ENCODE results near the gene TTBK1.

The TTBK1 gene

DNA sequence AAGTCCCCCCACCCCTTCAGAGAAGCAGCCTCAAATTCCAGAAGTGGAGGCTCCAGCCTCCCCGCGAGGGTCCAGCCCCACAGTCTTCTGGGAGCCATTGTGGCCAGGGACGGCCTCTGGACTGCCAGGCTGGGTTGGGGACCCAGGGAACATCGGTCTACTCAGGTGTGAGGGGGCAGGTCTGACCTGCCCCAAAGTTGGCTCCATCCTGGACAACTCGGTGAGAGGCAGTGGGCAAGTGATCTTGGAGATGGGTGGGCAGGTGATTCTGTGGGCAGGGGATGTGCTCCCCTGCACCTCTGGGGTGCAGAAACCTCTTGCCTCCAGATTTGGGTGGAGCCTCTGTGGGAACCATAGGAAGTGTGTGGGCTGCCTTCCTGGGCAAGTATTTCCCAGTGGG is 42.6 kb downstream of the TTBK1 start:
- Histone ChIP-seq H3K4me3 (ENCODE audit: low read length) (no peak overlapping the region), H3K9me3 (ENCODE audit: control insufficient read depth, low read length) (no peaks in the 10 kb centered on the region), H3K4me1 (ENCODE audit: control insufficient read depth, insufficient read depth, low read length) (no peaks in the 10 kb centered on the region), H3K36me3 (ENCODE audit: control insufficient read depth, insufficient read depth, low read length, severe bottlenecking) (no peaks in the 10 kb centered on the region), H3K27me3 (replicated peaks; ENCODE audit: control insufficient read depth, insufficient read depth, low read length) (peaks cover 39% of the 10 kb centered on the region), H3K9ac (ENCODE audit: low read length) (no peak overlapping the region)
- DNase-seq (ENCODE audit: low read depth) = no peak

DNA sequence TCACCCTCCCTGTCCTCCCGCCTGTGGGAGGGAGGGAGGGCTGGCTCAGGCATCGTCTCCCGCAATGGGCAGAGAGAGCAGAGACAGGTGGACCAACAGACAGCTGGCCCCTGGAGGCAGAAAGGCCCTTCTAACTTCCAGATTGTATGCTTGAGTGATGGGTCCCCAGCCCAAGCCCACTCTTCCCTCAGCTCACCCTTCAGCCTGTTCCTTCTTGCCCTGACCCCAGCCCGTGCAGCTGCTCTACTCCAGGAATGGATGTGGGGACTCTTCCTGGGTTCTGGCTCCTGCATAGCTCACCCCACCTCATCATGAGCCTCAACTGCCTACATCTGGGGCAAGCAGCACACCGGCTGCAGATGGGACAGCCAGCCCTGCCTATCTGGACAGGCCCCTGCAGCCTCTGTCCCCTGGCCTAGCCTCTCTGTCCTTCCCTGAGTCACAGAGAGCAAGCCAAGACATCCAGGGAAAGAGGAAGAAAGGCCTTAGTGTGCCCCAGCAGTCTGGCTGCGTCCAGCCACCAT is 43.2 kb downstream of the TTBK1 start:
- no peak for DNase-seq (ENCODE audit: low read depth)
- no peaks in the 10 kb centered on the region for H3K36me3 ChIP-seq (ENCODE audit: control insufficient read depth, insufficient read depth, low read length, severe bottlenecking)

DNA sequence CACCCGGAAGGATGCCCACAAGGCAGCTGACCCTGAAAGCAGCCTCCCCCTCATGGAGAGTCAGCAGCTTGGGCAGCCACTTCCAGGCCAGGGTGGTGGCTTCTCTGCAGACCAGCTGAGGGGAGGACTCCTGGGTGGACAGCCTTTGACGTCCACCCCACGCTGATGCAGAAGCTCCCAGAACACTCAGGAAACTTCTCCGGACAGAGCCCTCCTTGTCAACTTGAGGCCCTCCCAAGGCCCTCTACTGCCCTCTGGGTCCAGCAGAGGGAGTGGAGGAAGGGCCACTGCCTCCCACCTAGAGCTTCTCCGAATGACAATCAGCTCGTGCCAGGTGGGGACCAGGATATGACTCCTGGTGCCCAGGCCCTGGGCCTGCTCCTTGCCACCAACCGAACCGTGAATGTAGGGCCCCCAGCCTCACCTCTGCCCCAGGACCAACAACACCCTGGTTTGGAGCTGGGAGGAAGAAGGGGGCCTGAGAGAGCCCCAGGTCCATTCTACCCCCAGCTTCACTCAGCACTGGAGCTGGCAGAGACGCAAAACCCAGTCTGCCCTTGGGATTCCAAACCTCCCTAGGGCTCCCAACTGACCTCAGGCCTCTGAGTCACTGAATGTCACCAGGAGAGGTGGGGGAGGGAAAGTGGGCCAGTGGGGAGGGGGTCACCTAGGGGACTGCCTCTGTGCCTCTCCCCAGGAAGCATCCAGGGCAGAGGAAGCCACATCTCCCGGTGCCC is 43.9 kb downstream of the TTBK1 start:
- Histone ChIP-seq H3K36me3 (ENCODE audit: control insufficient read depth, insufficient read depth, low read length, severe bottlenecking) (no peaks in the 10 kb centered on the region), H3K9ac (ENCODE audit: low read length) (no peak overlapping the region), H3K27me3 (replicated peaks; ENCODE audit: control insufficient read depth, insufficient read depth, low read length) (peaks cover 30% of the 10 kb centered on the region), H3K9me3 (ENCODE audit: control insufficient read depth, low read length) (no peaks in the 10 kb centered on the region), H3K4me3 (ENCODE audit: low read length) (no peak overlapping the region), H3K4me1 (ENCODE audit: control insufficient read depth, insufficient read depth, low read length) (no peaks in the 10 kb centered on the region)
- DNase-seq (ENCODE audit: low read depth) = no peak

More for the DNA sequence above, 43.2 kb downstream of the TTBK1 start:
- Histone ChIP-seq H3K9ac (ENCODE audit: low read length) (no peak overlapping the region), H3K4me3 (ENCODE audit: low read length) (no peak overlapping the region), H3K4me1 (ENCODE audit: control insufficient read depth, insufficient read depth, low read length) (no peaks in the 10 kb centered on the region), H3K27me3 (replicated peaks; ENCODE audit: control insufficient read depth, insufficient read depth, low read length) (peaks cover 36% of the 10 kb centered on the region), H3K9me3 (ENCODE audit: control insufficient read depth, low read length) (no peaks in the 10 kb centered on the region)

DNA sequence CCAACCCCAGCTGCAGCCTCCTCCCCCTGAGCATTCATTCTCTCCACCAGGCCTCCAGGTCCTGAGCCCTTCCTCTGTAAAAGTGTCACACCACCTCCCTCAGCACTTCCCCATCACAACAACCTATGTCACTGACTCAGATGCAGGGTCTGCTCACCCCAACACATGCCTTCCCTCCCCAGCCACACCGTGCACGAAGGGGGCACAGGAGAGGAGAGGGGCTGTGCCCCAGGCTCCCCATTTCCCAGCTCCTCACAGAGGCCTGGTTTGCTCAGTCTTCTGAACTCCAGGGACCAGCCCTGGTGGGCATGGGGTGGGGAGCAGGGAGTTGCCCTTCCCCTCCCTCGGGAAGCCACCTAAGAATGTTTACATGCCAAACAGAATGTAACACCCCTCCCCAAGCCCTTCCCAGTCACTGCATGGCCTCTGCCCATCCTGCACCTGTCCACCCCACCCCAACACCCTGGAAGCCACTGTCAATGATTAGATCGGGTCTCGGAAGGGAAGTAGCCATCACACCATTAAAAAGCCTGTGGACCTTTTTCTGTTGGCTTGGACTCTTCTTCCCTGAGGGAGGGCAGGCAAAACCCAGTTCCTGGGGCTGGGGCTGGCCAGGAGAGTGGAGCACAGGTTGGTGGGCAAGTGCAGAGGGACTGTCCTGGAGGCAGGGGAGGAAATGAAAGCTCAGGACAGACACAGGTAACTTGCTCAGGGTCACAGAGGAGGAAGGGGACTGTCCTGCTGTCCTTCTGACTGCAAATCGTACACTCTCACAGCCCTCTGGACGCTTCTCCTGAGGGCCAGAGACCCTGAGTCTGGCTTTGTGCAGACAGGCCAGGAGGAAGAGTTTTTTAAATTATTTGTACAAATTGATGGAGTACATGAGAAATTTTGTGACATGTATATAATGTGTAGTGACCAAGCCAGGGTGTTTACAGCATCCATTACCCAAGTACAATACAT is 44.7 kb downstream of the TTBK1 start:
- Histone ChIP-seq H3K27me3 (replicated peaks; ENCODE audit: control insufficient read depth, insufficient read depth, low read length) (peaks cover 22% of the 10 kb centered on the region), H3K36me3 (ENCODE audit: control insufficient read depth, insufficient read depth, low read length, severe bottlenecking) (no peaks in the 10 kb centered on the region), H3K9me3 (ENCODE audit: control insufficient read depth, low read length) (no peaks in the 10 kb centered on the region), H3K4me1 (ENCODE audit: control insufficient read depth, insufficient read depth, low read length) (no peaks in the 10 kb centered on the region), H3K4me3 (ENCODE audit: low read length) (no peak overlapping the region), H3K9ac (ENCODE audit: low read length) (no peak overlapping the region)
- DNase-seq (ENCODE audit: low read depth) = no peak

DNA sequence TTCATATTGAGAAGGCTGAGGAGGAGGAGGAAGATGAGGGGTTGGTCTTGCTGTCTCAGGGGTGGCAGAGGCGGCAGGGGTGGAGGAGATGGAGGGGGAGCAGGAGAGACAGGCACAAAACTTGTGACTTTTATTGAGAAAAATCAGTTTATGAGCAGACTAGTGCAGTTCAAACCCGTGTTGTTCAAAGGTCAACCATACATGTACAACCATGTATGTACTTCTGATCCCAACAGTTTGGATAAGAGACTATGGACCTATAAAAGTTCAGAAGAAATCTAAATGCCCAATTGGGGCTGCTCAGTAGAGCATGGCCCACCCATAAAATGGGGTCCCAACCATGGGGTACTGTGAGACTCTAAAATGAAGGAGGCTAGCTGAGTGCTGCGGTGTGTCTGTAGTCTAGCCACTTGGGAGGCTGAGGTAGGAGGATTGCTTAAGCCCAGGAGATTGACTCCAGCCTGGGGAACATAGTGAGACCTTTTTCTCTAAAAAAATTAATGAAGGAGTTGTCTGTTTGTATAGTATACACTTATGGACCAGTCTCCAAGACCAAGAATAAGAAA is 47.1 kb downstream of the TTBK1 start:
- no peak overlapping the region for H3K4me3 ChIP-seq (ENCODE audit: low read length)
- H3K4me1 ChIP-seq (ENCODE audit: control insufficient read depth, insufficient read depth, low read length) = no peaks in the 10 kb centered on the region
- H3K9me3 ChIP-seq (ENCODE audit: control insufficient read depth, low read length) = no peaks in the 10 kb centered on the region
- H3K36me3 ChIP-seq (ENCODE audit: control insufficient read depth, insufficient read depth, low read length, severe bottlenecking) = no peaks in the 10 kb centered on the region
- peaks cover 30% of the 10 kb centered on the region for H3K27me3 ChIP-seq (replicated peaks; ENCODE audit: control insufficient read depth, insufficient read depth, low read length)
- DNase-seq (ENCODE audit: low read depth) = no peak
- no peak overlapping the region for H3K9ac ChIP-seq (ENCODE audit: low read length)

DNA sequence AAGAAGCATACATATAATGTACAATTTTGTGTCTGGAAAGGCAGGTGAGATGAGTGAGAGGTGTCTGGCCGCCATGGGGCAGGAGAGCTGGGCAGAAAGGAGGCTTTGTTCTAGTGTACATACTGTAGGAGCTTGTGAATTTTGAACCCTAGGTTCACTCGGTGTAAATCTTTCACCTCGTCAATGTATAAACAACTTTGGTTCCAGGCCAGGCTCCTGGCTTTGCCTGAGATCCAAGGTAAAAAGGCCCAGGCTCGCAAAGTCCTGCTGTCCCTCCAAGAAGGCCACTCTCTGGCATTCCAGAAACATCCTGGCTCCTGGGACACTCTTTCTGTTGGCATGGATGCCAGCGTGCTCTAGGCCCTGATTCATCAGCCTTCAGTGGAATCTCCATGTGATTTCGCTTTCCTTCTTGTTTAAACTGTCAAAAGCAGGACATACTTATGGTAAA is 47.6 kb downstream of the TTBK1 start:
- Histone ChIP-seq H3K27me3 (replicated peaks; ENCODE audit: control insufficient read depth, insufficient read depth, low read length) (peaks cover 28% of the 10 kb centered on the region), H3K9me3 (ENCODE audit: control insufficient read depth, low read length) (no peaks in the 10 kb centered on the region), H3K9ac (ENCODE audit: low read length) (no peak overlapping the region), H3K36me3 (ENCODE audit: control insufficient read depth, insufficient read depth, low read length, severe bottlenecking) (no peaks in the 10 kb centered on the region), H3K4me1 (ENCODE audit: control insufficient read depth, insufficient read depth, low read length) (no peaks in the 10 kb centered on the region), H3K4me3 (ENCODE audit: low read length) (no peak overlapping the region)
- no peak for DNase-seq (ENCODE audit: low read depth)

DNA sequence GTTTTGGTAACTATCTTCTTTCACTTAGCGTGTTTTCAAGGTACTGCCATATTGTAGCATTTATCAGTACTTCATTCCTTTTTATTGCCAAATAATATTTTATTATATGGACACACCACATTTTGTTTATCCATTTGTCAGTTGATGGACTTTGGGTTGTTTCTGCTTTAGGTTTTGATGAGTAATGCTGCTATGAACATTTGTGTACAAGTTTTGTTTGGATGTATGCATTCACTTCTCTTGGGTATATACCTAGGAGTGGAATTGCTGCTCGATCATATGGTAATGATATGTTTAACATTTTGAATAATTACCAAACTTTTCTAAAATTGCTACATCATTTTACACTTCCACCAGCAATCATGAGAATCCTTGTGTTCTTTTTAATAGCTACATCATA is 48.4 kb downstream of the TTBK1 start:
- H3K9me3 ChIP-seq (ENCODE audit: control insufficient read depth, low read length) = no peaks in the 10 kb centered on the region

DNA sequence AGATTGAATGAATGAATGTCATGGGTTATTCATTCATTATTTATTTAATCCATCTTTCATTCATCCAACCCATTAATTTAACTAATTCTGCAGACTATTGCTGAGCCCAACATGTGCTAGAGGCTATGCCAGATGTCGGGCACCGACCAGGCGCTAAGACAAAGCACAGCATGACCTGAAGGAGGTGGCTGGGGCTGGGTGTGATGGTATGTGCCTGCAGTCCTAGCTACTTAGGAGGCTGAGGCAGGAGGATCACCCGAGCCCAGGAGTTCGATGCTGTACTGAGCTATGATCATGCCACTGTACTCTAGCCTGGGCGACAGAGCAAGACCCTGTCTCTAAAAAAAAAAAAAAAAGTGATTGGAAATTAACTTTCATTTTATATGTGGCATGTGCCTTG is 49.1 kb downstream of the TTBK1 start:
- H3K27me3 ChIP-seq (replicated peaks; ENCODE audit: control insufficient read depth, insufficient read depth, low read length) = peaks cover 28% of the 10 kb centered on the region
- no peaks in the 10 kb centered on the region for H3K9me3 ChIP-seq (ENCODE audit: control insufficient read depth, low read length)
- no peak overlapping the region for H3K9ac ChIP-seq (ENCODE audit: low read length)
- no peaks in the 10 kb centered on the region for H3K4me1 ChIP-seq (ENCODE audit: control insufficient read depth, insufficient read depth, low read length)
- no peak overlapping the region for H3K4me3 ChIP-seq (ENCODE audit: low read length)
- DNase-seq (ENCODE audit: low read depth) = no peak
- H3K36me3 ChIP-seq (ENCODE audit: control insufficient read depth, insufficient read depth, low read length, severe bottlenecking) = no peaks in the 10 kb centered on the region

More for the DNA sequence above, 48.4 kb downstream of the TTBK1 start:
- Histone ChIP-seq H3K4me1 (ENCODE audit: control insufficient read depth, insufficient read depth, low read length) (no peaks in the 10 kb centered on the region), H3K9ac (ENCODE audit: low read length) (no peak overlapping the region), H3K27me3 (replicated peaks; ENCODE audit: control insufficient read depth, insufficient read depth, low read length) (peaks cover 24% of the 10 kb centered on the region), H3K4me3 (ENCODE audit: low read length) (no peak overlapping the region), H3K36me3 (ENCODE audit: control insufficient read depth, insufficient read depth, low read length, severe bottlenecking) (no peaks in the 10 kb centered on the region)
- DNase-seq (ENCODE audit: low read depth) = no peak

DNA sequence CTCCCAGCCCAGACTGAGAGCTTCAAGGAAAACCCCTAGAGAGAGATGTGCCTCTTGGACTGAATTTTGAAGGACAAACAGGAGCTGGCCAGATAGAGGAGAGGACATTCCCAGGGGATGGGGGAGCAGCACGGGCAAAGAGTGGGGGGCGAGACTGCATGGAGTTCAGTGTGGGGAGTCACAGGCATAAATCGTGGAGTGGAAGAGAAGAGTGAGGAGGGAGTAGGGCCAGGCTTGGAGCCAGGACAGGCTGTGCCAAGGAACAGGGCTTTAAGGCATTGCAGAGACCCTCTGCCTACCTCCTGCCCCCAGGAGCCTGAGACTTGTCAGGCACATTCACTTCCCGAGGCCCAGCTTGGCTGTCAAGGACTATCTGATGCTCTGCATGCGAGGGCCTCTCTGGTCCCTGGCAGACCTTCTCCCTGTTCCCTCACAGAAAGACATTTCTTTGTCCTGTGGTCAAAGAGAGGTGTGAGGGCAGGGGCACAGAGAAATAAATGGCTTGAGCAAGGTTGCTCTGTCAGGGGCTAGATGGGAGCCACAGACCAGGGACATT is 49.6 kb downstream of the TTBK1 start:
- Histone ChIP-seq H3K36me3 (ENCODE audit: control insufficient read depth, insufficient read depth, low read length, severe bottlenecking) (no peaks in the 10 kb centered on the region), H3K9ac (ENCODE audit: low read length) (no peak overlapping the region), H3K4me3 (ENCODE audit: low read length) (no peak overlapping the region), H3K27me3 (replicated peaks; ENCODE audit: control insufficient read depth, insufficient read depth, low read length) (peaks cover 28% of the 10 kb centered on the region), H3K9me3 (ENCODE audit: control insufficient read depth, low read length) (no peaks in the 10 kb centered on the region), H3K4me1 (ENCODE audit: control insufficient read depth, insufficient read depth, low read length) (no peaks in the 10 kb centered on the region)
- DNase-seq (ENCODE audit: low read depth) = no peak

DNA sequence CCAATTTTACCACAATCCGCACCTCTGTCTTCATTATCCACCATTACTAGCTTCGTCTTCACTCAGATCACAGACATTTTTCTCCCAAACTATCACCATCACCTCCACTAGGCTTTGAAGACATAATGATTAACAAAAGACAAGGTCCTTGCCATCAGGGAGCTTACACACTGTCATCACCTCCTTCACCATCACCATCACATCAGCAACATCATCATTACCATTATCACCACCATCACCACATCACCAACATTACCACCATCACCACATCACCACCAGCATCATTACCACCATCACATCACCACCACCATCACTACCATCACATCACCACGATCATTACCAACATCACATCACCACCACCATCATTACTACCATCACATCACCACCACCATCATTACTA is 50.4 kb downstream of the TTBK1 start:
- no peak overlapping the region for H3K9ac ChIP-seq (ENCODE audit: low read length)
- no peaks in the 10 kb centered on the region for H3K36me3 ChIP-seq (ENCODE audit: control insufficient read depth, insufficient read depth, low read length, severe bottlenecking)
- no peaks in the 10 kb centered on the region for H3K9me3 ChIP-seq (ENCODE audit: control insufficient read depth, low read length)
- no peak overlapping the region for H3K4me3 ChIP-seq (ENCODE audit: low read length)
- peaks cover 31% of the 10 kb centered on the region for H3K27me3 ChIP-seq (replicated peaks; ENCODE audit: control insufficient read depth, insufficient read depth, low read length)
- no peak for DNase-seq (ENCODE audit: low read depth)
- H3K4me1 ChIP-seq (ENCODE audit: control insufficient read depth, insufficient read depth, low read length) = no peaks in the 10 kb centered on the region

DNA sequence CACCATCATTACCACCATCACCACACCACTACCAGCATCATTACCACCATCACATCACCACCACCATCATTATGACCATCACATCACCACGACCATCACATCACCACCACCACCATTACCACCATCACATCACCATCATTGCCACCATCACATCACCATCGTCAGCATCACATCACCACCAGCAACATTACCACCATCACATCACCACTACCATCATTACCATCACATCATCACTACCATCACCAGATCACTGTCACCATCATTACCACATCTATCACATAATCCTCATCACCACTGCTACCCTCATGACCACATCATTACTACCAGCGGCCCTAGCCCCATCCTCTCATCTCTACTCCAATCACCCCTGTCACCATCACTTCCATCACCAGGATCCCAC is 51.3 kb downstream of the TTBK1 start:
- H3K9me3 ChIP-seq (ENCODE audit: control insufficient read depth, low read length) = no peaks in the 10 kb centered on the region
- no peak overlapping the region for H3K4me3 ChIP-seq (ENCODE audit: low read length)
- no peaks in the 10 kb centered on the region for H3K4me1 ChIP-seq (ENCODE audit: control insufficient read depth, insufficient read depth, low read length)
- H3K9ac ChIP-seq (ENCODE audit: low read length) = no peak overlapping the region
- H3K27me3 ChIP-seq (replicated peaks; ENCODE audit: control insufficient read depth, insufficient read depth, low read length) = peaks cover 38% of the 10 kb centered on the region
- no peak for DNase-seq (ENCODE audit: low read depth)
- no peaks in the 10 kb centered on the region for H3K36me3 ChIP-seq (ENCODE audit: control insufficient read depth, insufficient read depth, low read length, severe bottlenecking)

Data from adipocyte (in vitro differentiated cells).